ENCODE measurements around the gene SELENOP. TPM values are rescaled to one million over a fixed set of nuclear protein-coding genes. Genes with fewer than 3 reads are reported as not detected.

SELENOP gene
- total RNA-seq, 1 experiment from 2014 or later: 11.4 TPM

DNA sequence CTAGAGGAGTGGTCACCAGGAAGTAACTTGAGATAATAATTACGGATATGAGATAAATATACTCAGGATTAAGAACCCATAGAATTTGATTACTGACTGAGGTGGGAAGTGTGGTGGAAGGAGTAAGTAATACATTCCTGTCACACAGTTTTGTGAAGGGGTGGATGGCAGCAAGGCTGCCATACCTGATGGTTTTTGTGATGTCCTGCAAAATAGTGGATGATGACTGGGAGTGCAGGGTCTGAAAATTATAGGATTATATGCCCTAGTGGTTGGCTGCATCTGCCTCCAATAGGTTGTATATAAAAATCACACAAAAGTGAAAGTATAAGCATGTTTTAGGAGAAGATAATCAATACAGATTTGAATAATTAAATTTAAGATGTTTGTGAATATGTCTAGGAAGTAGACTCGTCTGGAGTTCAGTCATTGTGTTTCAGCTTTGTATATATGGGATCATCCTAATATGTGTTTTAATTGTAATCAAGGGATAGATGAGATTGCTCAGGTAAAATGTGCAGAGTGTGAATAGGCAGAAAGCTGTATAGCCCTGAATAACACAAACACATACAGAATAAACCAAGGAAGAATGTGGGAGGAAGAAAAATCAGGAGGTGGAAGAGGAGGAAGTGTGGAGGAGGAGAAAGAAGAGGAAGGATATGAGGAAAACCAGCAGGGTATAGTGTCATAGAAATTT lies 5.5 kb downstream of the SELENOP start:
- no peaks in the 10 kb centered on the region for H3K27me3 ChIP-seq (ENCODE audit: insufficient read depth, low read length)
- TF ChIP-seq EZH2 (IDR thresholded peaks at IDR 0.05) (no peak), TCF7L2 (IDR thresholded peaks at IDR 0.05; ENCODE audit: borderline replicate concordance, extremely low read depth, insufficient read depth, insufficient read length) (no peak), ELF1 (IDR thresholded peaks at IDR 0.05; ENCODE audit: borderline replicate concordance, low read depth) (no peak), CEBPB (IDR thresholded peaks at IDR 0.05; ENCODE audit: low read depth) (no peak), JUND (IDR thresholded peaks at IDR 0.05) (no peak), POLR2A (IDR thresholded peaks at IDR 0.05; ENCODE audit: borderline replicate concordance, extremely low read depth, insufficient read depth, insufficient read length) (no peak), SP1 (IDR thresholded peaks at IDR 0.05; ENCODE audit: low read depth) (no peak), CTCF (IDR thresholded peaks at IDR 0.05 in 2 of 3, conservative IDR thresholded peaks at IDR 0.05 in 1 of 3; ENCODE audit: borderline replicate concordance in 1 of 3, insufficient read depth in 1 of 3, low read depth in 2 of 3, low read length in 2 of 3) (no peak), YY1 (IDR thresholded peaks at IDR 0.05; ENCODE audit: extremely low read depth, insufficient replicate concordance, low read depth, low read length) (no peak), POLR2AphosphoS5 (IDR thresholded peaks at IDR 0.05; ENCODE audit: low read depth, low read length) (no peak), EGR1 (IDR thresholded peaks at IDR 0.05; ENCODE audit: low read depth) (no peak), SIN3A (IDR thresholded peaks at IDR 0.05; ENCODE audit: low read depth) (no peak), ZNF274 (IDR thresholded peaks at IDR 0.05; ENCODE audit: low read depth, low read length) (no peak), FOSL1 (IDR thresholded peaks at IDR 0.05; ENCODE audit: low read depth) (no peak)
- TF ChIP-seq, protein P1, sequence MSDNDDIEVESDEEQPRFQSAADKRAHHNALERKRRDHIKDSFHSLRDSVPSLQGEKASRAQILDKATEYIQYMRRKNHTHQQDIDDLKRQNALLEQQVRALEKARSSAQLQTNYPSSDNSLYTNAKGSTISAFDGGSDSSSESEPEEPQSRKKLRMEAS (IDR thresholded peaks at IDR 0.05): no peak
- ChIA-PET CTCF (no interaction called here), RAD21 (ENCODE audit: low non-redundant PET in 1 of 2, low total read pairs in 2 of 2, uncharacterized antibody in 2 of 2, unreplicated experiment in 2 of 2) (no interaction called here), POLR2A (no interaction called here)
- BruUV-seq (replicated peaks): no TSS peak
- DNase-seq (ENCODE audit: low read depth, low spot score) (no peak), ATAC-seq (no peak)
- intact Hi-C loops (cut with micrococcal nuclease): no loop called here
- no peaks in the 10 kb centered on the region for H3K9me2 ChIP-seq (ENCODE audit: insufficient read depth)
- H3K36me3 ChIP-seq (ENCODE audit: control insufficient read depth in 1 of 2, insufficient read depth in 2 of 2, low read length in 2 of 2): no peaks in the 10 kb centered on the region
- H3K4me2 ChIP-seq (ENCODE audit: low read length): no peak overlapping the region
- H3K9ac ChIP-seq (ENCODE audit: low read length): no peak overlapping the region
- H3K4me3 ChIP-seq (replicated peaks in 1 of 2; ENCODE audit: low read depth in 1 of 2, low read length in 2 of 2): no peak overlapping the region
- H3K9me3 ChIP-seq (ENCODE audit: control insufficient read depth in 1 of 2, insufficient read depth in 1 of 2, low read depth in 1 of 2, low read length in 2 of 2): no peaks in the 10 kb centered on the region
- H3K4me1 ChIP-seq (ENCODE audit: control insufficient read depth in 1 of 2, insufficient read depth in 2 of 2, low read length in 2 of 2): peaks cover 0 to under 1% of the 10 kb centered on the region in 2 experiments; a peak in 1 of 4 replicates
- H3K79me2 ChIP-seq (ENCODE audit: insufficient read depth, low read length): no peaks in the 10 kb centered on the region
- no peaks in the 10 kb centered on the region for H4K20me1 ChIP-seq (ENCODE audit: insufficient read depth)
- H2AFZ ChIP-seq (ENCODE audit: low read depth, low read length, poor library complexity, severe bottlenecking): no peak overlapping the region
- H3K27ac ChIP-seq (ENCODE audit: low read depth, low read length): no peak overlapping the region

All from HCT116 (cell line).